ENCODE data around the gene MAP2K3.

MAP2K3 gene

DNA sequence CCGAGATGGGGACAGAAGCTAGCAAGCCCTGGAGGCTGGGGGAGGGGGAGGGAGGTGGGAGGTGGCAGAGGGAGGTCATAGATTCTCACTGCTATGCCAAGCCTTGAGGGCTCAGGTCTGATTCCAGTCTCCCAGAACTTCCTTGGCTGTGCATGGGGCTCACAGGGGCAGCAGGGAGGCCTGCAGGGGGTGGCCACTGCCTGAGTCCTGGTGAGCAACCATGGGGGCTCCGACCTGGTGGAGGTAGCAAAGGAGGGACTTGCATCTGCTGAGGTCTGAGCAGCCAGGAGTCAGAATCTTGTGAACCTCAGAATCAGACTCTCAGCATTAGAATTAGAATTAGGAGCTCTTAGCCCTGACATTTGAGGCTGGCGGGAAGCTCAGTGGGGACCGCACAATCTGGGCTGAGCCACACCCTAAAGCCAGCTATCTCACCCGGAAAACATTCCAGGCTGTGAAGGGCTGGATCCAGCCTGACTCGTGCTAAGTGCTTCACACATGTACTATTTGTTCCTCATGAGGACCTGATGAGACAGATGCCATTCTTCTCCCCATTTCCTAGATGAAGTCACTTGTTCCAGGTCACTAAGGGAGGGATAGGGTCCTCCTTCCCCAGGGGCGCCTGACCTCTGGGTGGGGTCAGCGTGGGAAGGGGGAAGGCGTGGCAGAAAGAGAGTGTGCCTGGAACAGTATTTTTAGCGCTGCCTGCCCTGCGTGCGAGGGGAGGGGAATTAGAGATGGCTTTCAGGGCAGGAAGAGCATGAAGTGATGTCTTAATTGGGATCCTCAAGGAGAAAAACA lies 74.4 kb downstream of the MAP2K3 start:
- no peaks in the 10 kb centered on the region for H3K36me3 ChIP-seq (replicated peaks in 1 of 2; ENCODE audit: control insufficient read depth in 2 of 2, insufficient read depth in 2 of 2, low read length in 2 of 2)
- no peak overlapping the region for H2BK12ac ChIP-seq (ENCODE audit: low read length)
- H3K79me1 ChIP-seq (ENCODE audit: low read depth, low read length): no peaks in the 10 kb centered on the region
- peak overlapping the region; percentile 84 for H3K18ac ChIP-seq (ENCODE audit: low read length)
- H2BK120ac ChIP-seq (ENCODE audit: low read depth, low read length): no peak overlapping the region
- no peaks in the 10 kb centered on the region for H3K9me3 ChIP-seq (replicated peaks in 1 of 2; ENCODE audit: control insufficient read depth in 2 of 2, insufficient read depth in 1 of 2, low read depth in 1 of 2, low read length in 2 of 2)
- peak overlapping the region; percentile 86 for H2AK5ac ChIP-seq (ENCODE audit: low read depth, low read length)
- peaks cover 44 to 52% of the 10 kb centered on the region in 2 donors for H3K4me1 ChIP-seq (ENCODE audit: control insufficient read depth in 2 of 2, insufficient read depth in 1 of 2, low read depth in 1 of 2, low read length in 2 of 2)
- no peak overlapping the region for H2BK5ac ChIP-seq (ENCODE audit: low read length)
- H3K4me2 ChIP-seq (ENCODE audit: insufficient read depth, low read length, poor library complexity, severe bottlenecking): no peak overlapping the region
- H3K9ac ChIP-seq (ENCODE audit: low read depth, low read length, poor library complexity): peak overlapping the region; percentile 9
- no peak overlapping the region for H4K8ac ChIP-seq (ENCODE audit: low read depth, low read length)
- peak overlapping the region; percentile 35 for H2BK15ac ChIP-seq (ENCODE audit: low read length)
- no peak overlapping the region for H3K27ac ChIP-seq (replicated peaks; ENCODE audit: low read length)
- H3K27me3 ChIP-seq (ENCODE audit: control insufficient read depth in 3 of 3, insufficient read depth in 3 of 3, low read depth in 1 of 3, low read length in 3 of 3): peaks cover 0 to 3% (median 0%) of the 10 kb centered on the region in 3 experiments
- no peak overlapping the region for H3K4me3 ChIP-seq (ENCODE audit: low read length in 2 of 2)
- no peak overlapping the region for H4K91ac ChIP-seq (ENCODE audit: low read depth, low read length, poor library complexity)
- no peak for DNase-seq (ENCODE audit: low spot score)
- H3K14ac ChIP-seq (ENCODE audit: low read length): no peak overlapping the region
- no peak overlapping the region for H3K4ac ChIP-seq (ENCODE audit: low read length)
- no peak overlapping the region for H2AFZ ChIP-seq (ENCODE audit: low read length)
- WGBS, 2 donors (ENCODE audit: extremely low coverage in 2 of 2, insufficient read length in 2 of 2, insufficient replicate concordance in 1 of 2): no CpG with 5 or more reads among the region's 12 CpGs
- no peak overlapping the region for H3K23ac ChIP-seq (ENCODE audit: low read depth, low read length, poor library complexity)

DNA sequence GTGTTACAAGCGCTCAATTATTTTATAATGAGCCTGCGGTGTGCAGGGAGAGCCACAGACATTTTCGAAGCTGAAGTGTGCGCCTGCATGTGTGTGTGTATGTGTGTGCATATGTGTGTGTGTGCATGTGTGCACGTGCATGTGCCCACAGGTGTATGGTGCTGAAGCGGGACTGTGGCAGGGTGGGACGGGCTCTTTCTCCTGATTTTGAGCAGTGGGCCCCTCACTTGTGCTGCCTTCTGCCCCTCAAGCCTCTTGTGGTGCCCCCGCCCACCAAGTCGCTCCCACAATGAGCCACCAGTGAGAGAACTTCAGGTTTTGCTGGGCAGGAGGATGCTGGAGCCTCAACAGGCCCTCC lies 75.0 kb downstream of the MAP2K3 start:
- H2BK120ac ChIP-seq (ENCODE audit: low read depth, low read length): no peak overlapping the region
- no peak overlapping the region for H4K8ac ChIP-seq (ENCODE audit: low read depth, low read length)
- H4K91ac ChIP-seq (ENCODE audit: low read depth, low read length, poor library complexity): peak overlapping the region; percentile 14
- H3K14ac ChIP-seq (ENCODE audit: low read length): peak overlapping the region; percentile 86
- peak overlapping the region; percentile 86 for H2AK5ac ChIP-seq (ENCODE audit: low read depth, low read length)
- WGBS, 2 donors (ENCODE audit: extremely low coverage in 2 of 2, insufficient read length in 2 of 2, insufficient replicate concordance in 1 of 2): no CpG with 5 or more reads among the region's 9 CpGs
- no peak overlapping the region for H3K4me2 ChIP-seq (ENCODE audit: insufficient read depth, low read length, poor library complexity, severe bottlenecking)
- no peak overlapping the region for H2BK5ac ChIP-seq (ENCODE audit: low read length)
- no peak for DNase-seq (ENCODE audit: low spot score)
- H3K4ac ChIP-seq (ENCODE audit: low read length): no peak overlapping the region
- H3K79me1 ChIP-seq (ENCODE audit: low read depth, low read length): no peaks in the 10 kb centered on the region
- no peak overlapping the region for H3K9ac ChIP-seq (ENCODE audit: low read depth, low read length, poor library complexity)
- H3K27me3 ChIP-seq (ENCODE audit: control insufficient read depth in 3 of 3, insufficient read depth in 3 of 3, low read depth in 1 of 3, low read length in 3 of 3): peaks cover 0 to 3% (median 0%) of the 10 kb centered on the region in 3 experiments
- H3K36me3 ChIP-seq (replicated peaks in 1 of 2; ENCODE audit: control insufficient read depth in 2 of 2, insufficient read depth in 2 of 2, low read length in 2 of 2): no peaks in the 10 kb centered on the region
- peak overlapping the region; percentile 8 for H2BK12ac ChIP-seq (ENCODE audit: low read length)
- H3K4me3 ChIP-seq (ENCODE audit: low read length in 2 of 2): no peak overlapping the region
- no peak overlapping the region for H3K27ac ChIP-seq (replicated peaks; ENCODE audit: low read length)
- no peak overlapping the region for H2AFZ ChIP-seq (ENCODE audit: low read length)
- H3K23ac ChIP-seq (ENCODE audit: low read depth, low read length, poor library complexity): no peak overlapping the region
- H3K4me1 ChIP-seq (ENCODE audit: control insufficient read depth in 2 of 2, insufficient read depth in 1 of 2, low read depth in 1 of 2, low read length in 2 of 2): peaks cover 44 to 52% of the 10 kb centered on the region in 2 donors
- H3K18ac ChIP-seq (ENCODE audit: low read length): peak overlapping the region; percentile 84
- no peaks in the 10 kb centered on the region for H3K9me3 ChIP-seq (replicated peaks in 1 of 2; ENCODE audit: control insufficient read depth in 2 of 2, insufficient read depth in 1 of 2, low read depth in 1 of 2, low read length in 2 of 2)
- H2BK15ac ChIP-seq (ENCODE audit: low read length): no peak overlapping the region

DNA sequence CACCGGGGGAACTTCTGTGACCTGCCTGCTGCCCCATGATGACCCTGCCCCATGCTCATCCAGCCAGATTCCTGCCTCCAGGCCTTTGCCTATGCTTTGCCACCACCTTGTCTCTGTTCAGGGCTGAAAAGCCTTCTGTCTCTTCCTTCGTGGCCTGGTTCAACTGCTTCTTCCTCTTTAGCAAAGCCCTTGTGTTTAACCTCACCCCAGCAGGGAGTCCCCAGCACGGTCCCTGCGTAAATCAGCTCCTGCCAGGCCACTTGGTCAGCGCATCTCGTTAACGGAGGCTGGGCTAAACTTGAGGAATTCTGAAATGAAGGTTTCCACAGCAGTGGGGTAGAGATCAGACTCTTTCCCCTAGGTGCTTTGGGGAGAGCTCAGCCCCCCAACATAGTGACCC lies 75.5 kb downstream of the MAP2K3 start:
- no CpG with 5 or more reads among the region's 7 CpGs for WGBS, 2 donors (ENCODE audit: extremely low coverage in 2 of 2, insufficient read length in 2 of 2, insufficient replicate concordance in 1 of 2)
- H2BK5ac ChIP-seq (ENCODE audit: low read length): no peak overlapping the region
- no peak overlapping the region for H3K27ac ChIP-seq (replicated peaks; ENCODE audit: low read length)
- no peaks in the 10 kb centered on the region for H3K36me3 ChIP-seq (replicated peaks in 1 of 2; ENCODE audit: control insufficient read depth in 2 of 2, insufficient read depth in 2 of 2, low read length in 2 of 2)
- H2AFZ ChIP-seq (ENCODE audit: low read length): no peak overlapping the region
- no peak overlapping the region for H4K91ac ChIP-seq (ENCODE audit: low read depth, low read length, poor library complexity)
- H3K9ac ChIP-seq (ENCODE audit: low read depth, low read length, poor library complexity): no peak overlapping the region
- no peak overlapping the region for H3K4me3 ChIP-seq (ENCODE audit: low read length in 2 of 2)
- H3K79me1 ChIP-seq (ENCODE audit: low read depth, low read length): no peaks in the 10 kb centered on the region
- no peak overlapping the region for H2BK120ac ChIP-seq (ENCODE audit: low read depth, low read length)
- H2BK15ac ChIP-seq (ENCODE audit: low read length): peak overlapping the region; percentile 20
- peak overlapping the region; percentile 35 for H2AK5ac ChIP-seq (ENCODE audit: low read depth, low read length)
- peaks cover 48% of the 10 kb centered on the region in 2 donors for H3K4me1 ChIP-seq (ENCODE audit: control insufficient read depth in 2 of 2, insufficient read depth in 1 of 2, low read depth in 1 of 2, low read length in 2 of 2)
- DNase-seq (ENCODE audit: low spot score): no peak
- H3K18ac ChIP-seq (ENCODE audit: low read length): peak overlapping the region; percentile 84
- H3K4ac ChIP-seq (ENCODE audit: low read length): no peak overlapping the region
- no peak overlapping the region for H3K4me2 ChIP-seq (ENCODE audit: insufficient read depth, low read length, poor library complexity, severe bottlenecking)
- H4K8ac ChIP-seq (ENCODE audit: low read depth, low read length): no peak overlapping the region
- H3K27me3 ChIP-seq (ENCODE audit: control insufficient read depth in 3 of 3, insufficient read depth in 3 of 3, low read depth in 1 of 3, low read length in 3 of 3): peaks cover 0 to 3% (median 0%) of the 10 kb centered on the region in 3 experiments
- peak overlapping the region; percentile 86 for H2BK12ac ChIP-seq (ENCODE audit: low read length)
- no peak overlapping the region for H3K23ac ChIP-seq (ENCODE audit: low read depth, low read length, poor library complexity)
- H3K9me3 ChIP-seq (replicated peaks in 1 of 2; ENCODE audit: control insufficient read depth in 2 of 2, insufficient read depth in 1 of 2, low read depth in 1 of 2, low read length in 2 of 2): no peaks in the 10 kb centered on the region
- no peak overlapping the region for H3K14ac ChIP-seq (ENCODE audit: low read length)

DNA sequence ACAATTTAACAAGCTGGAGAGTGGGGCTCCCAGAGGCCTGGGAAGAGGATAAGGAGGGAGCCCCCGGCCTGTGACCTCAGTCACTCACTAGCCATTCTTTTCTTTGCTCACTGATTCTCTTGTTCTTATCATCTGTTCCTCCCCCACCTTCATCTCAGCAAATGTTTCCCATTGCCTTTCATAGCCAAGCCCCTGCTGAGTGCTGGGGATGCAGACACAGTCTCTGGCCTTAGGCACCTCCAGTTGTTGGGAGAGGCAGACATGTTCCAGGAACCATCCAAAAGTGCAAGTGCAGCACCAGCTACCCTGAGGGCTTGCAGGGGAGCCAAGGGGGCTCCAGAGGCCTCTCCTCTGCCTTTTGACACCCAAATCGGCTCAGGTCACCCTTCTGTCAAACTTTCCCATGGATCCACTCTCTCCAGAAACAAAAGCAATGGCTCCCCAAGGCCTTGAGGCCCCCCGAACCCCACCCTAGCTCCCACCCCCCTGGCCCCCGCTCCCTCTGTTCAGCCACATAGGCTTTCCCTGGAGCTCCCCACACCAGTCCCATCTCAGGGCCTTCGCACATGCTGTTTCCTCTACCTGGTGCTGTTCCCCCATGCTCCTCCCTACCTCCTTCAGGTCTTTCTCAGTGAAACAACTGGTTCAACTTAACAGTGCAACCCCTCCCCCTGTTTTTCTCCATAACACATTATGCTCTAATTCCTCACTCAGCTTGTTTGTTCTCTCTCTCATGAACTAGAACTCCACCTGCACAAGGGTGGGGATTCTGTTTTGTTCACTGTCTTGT lies 76.7 kb downstream of the MAP2K3 start:
- Histone ChIP-seq H2AFZ (ENCODE audit: low read length) (peak overlapping the region; percentile 20), H3K27ac (replicated peaks; ENCODE audit: low read length) (no peak overlapping the region), H3K4ac (ENCODE audit: low read length) (no peak overlapping the region), H2BK15ac (ENCODE audit: low read length) (no peak overlapping the region), H3K27me3 (ENCODE audit: control insufficient read depth in 3 of 3, insufficient read depth in 3 of 3, low read depth in 1 of 3, low read length in 3 of 3) (peaks cover 0 to 3% (median 0%) of the 10 kb centered on the region in 3 experiments), H3K4me1 (ENCODE audit: control insufficient read depth in 2 of 2, insufficient read depth in 1 of 2, low read depth in 1 of 2, low read length in 2 of 2) (peaks cover 44 to 48% of the 10 kb centered on the region in 2 donors), H2BK12ac (ENCODE audit: low read length) (peak overlapping the region; percentile 80), H4K8ac (ENCODE audit: low read depth, low read length) (no peak overlapping the region), H3K4me3 (ENCODE audit: low read length in 2 of 2) (no peak overlapping the region), H3K36me3 (replicated peaks in 1 of 2; ENCODE audit: control insufficient read depth in 2 of 2, insufficient read depth in 2 of 2, low read length in 2 of 2) (no peaks in the 10 kb centered on the region), H3K4me2 (ENCODE audit: insufficient read depth, low read length, poor library complexity, severe bottlenecking) (peak overlapping the region; percentile 29), H3K14ac (ENCODE audit: low read length) (no peak overlapping the region), H3K9me3 (replicated peaks in 1 of 2; ENCODE audit: control insufficient read depth in 2 of 2, insufficient read depth in 1 of 2, low read depth in 1 of 2, low read length in 2 of 2) (no peaks in the 10 kb centered on the region), H4K91ac (ENCODE audit: low read depth, low read length, poor library complexity) (no peak overlapping the region), H3K9ac (ENCODE audit: low read depth, low read length, poor library complexity) (no peak overlapping the region), H2AK5ac (ENCODE audit: low read depth, low read length) (no peak overlapping the region), H3K18ac (ENCODE audit: low read length) (peak overlapping the region; percentile 55), H3K23ac (ENCODE audit: low read depth, low read length, poor library complexity) (no peak overlapping the region), H3K79me1 (ENCODE audit: low read depth, low read length) (no peaks in the 10 kb centered on the region), H2BK5ac (ENCODE audit: low read length) (no peak overlapping the region), H2BK120ac (ENCODE audit: low read depth, low read length) (peak overlapping the region; percentile 49)
- WGBS, 2 donors (ENCODE audit: extremely low coverage in 2 of 2, insufficient read length in 2 of 2, insufficient replicate concordance in 1 of 2): no CpG with 5 or more reads among the region's 5 CpGs
- no peak for DNase-seq (ENCODE audit: low spot score)

All from neuronal stem cell (in vitro differentiated cells).